HAP-1 (cell line): ENCODE results near the gene SLC25A36.
"Not testable (repeated sequence)": the region's sequence is repeated elsewhere in the genome, so short reads cannot be mapped to it uniquely, and the experiment has no call there.

Source experiments
- DNase-seq, 2 experiments: peaks; one replicate each; pipeline ENCODE4 v3.0.0-alpha.2; 2016 to 2020; ENCODE audit warnings: low spot score in 2 of 2
- H3K27me3 ChIP-seq: fragments of 250-450 bp; sonication (Bioruptor Pico); 2 replicates; pipeline ENCODE4 v1.5.1; 2020; ENCODE audit warnings: low read depth, mild to moderate bottlenecking, moderate library complexity
- H3K36me3 ChIP-seq: fragments of 250-450 bp; sonication (Bioruptor Pico); replicated peaks from 2 replicates; pipeline ENCODE4 v1.5.1; 2020; ENCODE audit warnings: mild to moderate bottlenecking
- H3K4me1 ChIP-seq: fragments of 250-450 bp; sonication (Bioruptor Pico); 2 replicates; pipeline ENCODE4 v1.5.1; 2020; ENCODE audit warnings: mild to moderate bottlenecking
- H3K4me3 ChIP-seq: fragments of 250-450 bp; sonication (Bioruptor Pico); 2 replicates; pipeline ENCODE4 v1.5.1; 2020; ENCODE audit warnings: mild to moderate bottlenecking, moderate library complexity
- H3K9me3 ChIP-seq: fragments of 250-450 bp; sonication (Bioruptor Pico); 2 replicates; pipeline ENCODE4 v1.5.1; 2020; ENCODE audit warnings: mild to moderate bottlenecking, moderate library complexity
- in situ Hi-C: fragments of 300-500 bp; cut with MboI; formaldehyde crosslinking; loops from 3 replicates; pipeline ENCODE4 v1.14.3; 2020; ENCODE audit warnings: low sequenced_read_pairs, inconsistent platforms, mixed read lengths

The SLC25A36 gene

DNA sequence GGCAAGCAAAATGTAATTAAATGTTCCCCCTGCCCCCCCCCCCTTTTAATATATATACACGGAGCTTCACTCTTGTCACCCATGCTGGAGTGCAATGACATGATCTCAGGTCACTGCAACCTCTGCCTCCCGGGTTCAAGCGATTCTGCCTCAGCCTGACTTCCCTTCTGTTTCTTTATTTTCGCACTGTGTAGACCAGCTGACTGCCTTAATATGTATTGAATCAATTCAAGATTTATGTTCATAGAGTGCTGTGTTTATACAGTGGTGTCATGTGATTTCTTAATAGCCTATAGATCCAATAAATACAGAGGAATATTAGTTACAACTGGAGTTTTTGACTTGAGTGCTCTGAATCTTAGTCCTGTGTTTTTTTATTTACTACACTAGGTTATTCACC, 39.0 kb downstream of the SLC25A36 start:
- no peak overlapping the region for H3K4me3 ChIP-seq
- no peaks in the 10 kb centered on the region for H3K27me3 ChIP-seq
- DNase-seq: no peak
- in situ Hi-C loops: no loop called here
- no peaks in the 10 kb centered on the region for H3K9me3 ChIP-seq
- H3K4me1 ChIP-seq: no peaks in the 10 kb centered on the region
- peaks cover 13% of the 10 kb centered on the region for H3K36me3 ChIP-seq

DNA sequence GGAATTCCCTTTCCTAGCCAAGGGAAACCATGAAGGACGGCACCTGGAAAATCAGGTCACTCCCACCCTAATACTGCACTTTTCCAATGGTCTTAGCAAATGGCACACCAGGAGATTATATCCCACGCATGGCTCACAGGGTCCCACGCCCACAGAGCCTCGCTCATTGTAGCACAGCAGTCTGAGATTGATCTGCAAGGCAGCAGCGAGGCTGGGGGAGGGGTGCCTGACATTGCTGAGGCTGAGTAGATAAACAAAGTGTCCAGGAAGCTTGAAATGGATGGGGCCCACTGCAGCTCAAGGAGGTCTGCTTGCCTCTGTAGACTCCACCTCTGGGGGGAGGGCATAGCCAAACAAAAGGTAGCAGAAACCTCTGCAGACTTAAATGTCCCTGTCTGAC, 46.2 kb downstream of the SLC25A36 start:
- H3K4me1 ChIP-seq, H3K27me3 ChIP-seq, in situ Hi-C loops, H3K9me3 ChIP-seq, H3K36me3 ChIP-seq, H3K4me3 ChIP-seq, DNase-seq: not testable (repeated sequence)

DNA sequence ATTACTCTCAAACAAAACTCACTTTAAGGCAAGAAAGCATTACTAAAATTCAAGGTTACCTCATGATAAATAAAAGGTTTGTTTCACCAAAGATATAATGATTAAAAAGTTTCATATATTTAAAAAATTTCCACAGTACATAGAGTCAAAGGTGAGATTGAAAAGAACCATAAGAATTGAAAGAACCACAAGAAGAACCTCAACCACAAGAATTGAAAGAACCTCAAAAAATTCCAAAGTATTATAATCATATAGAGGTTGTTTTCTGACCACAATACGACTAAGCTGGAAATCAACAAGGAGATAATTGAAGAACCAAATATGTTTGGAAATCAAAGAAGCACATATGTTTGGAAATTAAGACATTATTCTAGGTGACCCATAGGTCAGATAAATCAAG, 52.7 kb downstream of the SLC25A36 start:
- in situ Hi-C loops: no loop called here

DNA sequence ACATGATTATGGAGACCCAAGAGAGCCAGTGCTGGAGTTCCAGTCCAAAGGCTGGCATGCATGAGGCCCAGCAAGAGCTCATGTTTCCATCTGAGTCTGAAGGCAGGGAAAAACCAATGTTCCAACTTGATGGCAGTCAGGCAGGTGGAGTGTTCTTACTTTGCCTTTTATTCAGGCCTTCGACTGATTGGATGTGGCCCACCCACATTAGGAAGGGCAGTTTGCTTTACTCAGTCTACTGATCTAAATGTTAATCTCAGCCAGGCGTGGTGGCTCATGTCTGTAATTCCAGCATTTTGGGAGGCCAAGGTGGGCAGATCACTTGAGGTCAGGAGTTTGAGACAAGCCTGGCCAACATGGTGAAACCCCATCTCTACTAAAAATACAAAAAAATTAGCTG, 53.2 kb downstream of the SLC25A36 start:
- not testable (repeated sequence) for H3K4me1 ChIP-seq, H3K4me3 ChIP-seq, DNase-seq, H3K9me3 ChIP-seq, H3K27me3 ChIP-seq, H3K36me3 ChIP-seq
- in situ Hi-C loops: loop anchor here (5.0 kb wide), 1 partner anchor 197 kb away; no protein-coding TSS in a partner anchor

More for the DNA sequence above, 52.7 kb downstream of the SLC25A36 start:
- DNase-seq: no peak
- Histone ChIP-seq H3K27me3 (no peaks in the 10 kb centered on the region), H3K4me3 (no peak overlapping the region), H3K36me3 (no peaks in the 10 kb centered on the region), H3K4me1 (no peaks in the 10 kb centered on the region), H3K9me3 (no peaks in the 10 kb centered on the region)

DNA sequence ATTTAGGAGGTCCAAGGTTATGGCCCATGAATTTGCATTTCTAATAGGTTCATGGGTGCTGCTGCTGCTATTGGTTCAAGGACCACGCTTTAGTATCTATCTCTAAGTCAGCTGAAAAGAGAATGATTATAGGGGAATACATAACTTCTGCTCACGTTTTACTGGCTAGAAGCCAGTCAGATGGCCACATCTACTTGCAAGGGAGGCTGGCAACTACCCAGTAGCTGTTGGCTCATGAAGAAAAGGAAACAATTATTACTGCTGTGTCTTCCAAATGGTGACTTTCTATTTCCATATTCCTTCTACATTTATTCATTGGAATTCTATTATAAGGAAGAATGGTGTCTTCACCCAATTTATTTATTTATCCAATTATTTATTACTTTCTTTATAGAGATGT, 54.2 kb downstream of the SLC25A36 start:
- H3K27me3 ChIP-seq: no peaks in the 10 kb centered on the region
- H3K4me1 ChIP-seq: no peaks in the 10 kb centered on the region
- in situ Hi-C loops: loop anchor here (5.0 kb wide), 1 partner anchor 196 kb away; no protein-coding TSS in a partner anchor
- no peaks in the 10 kb centered on the region for H3K36me3 ChIP-seq
- DNase-seq: no peak
- no peaks in the 10 kb centered on the region for H3K9me3 ChIP-seq
- no peak overlapping the region for H3K4me3 ChIP-seq

DNA sequence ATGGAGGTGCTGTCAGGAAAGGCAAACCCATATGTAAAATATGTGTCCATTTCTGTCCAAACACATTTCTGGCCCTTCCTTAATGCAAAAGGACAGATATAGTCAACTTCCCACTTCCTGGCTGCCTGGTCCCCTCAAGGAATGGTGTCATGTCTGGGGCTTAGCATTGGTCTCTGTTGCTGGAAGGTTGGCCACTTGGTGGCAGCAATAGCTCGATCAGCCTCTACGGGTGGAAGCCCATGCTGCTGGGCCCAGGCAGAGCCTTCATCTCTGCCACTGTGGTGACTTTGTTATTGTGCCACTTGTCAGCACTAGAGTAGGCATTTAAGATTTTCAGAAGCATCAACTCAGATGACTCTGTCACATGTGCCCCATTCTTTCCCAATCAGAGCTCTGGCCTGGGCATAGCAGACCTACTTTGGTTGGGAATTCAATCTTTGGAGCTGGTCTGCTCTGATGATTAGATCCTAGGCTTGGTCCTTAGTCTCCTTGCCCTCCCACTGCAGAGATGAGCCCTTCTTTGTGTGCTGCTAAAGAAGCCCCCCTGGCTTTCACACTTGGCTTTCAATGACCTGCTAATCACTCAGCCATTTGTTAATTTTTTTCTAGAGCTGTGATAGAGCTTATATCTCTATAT, 58.5 kb downstream of the SLC25A36 start:
- Histone ChIP-seq H3K9me3 (no peaks in the 10 kb centered on the region), H3K36me3 (no peaks in the 10 kb centered on the region), H3K4me1 (no peaks in the 10 kb centered on the region; the same call in 1 of the 2 replicates), H3K27me3 (no peaks in the 10 kb centered on the region), H3K4me3 (no peak overlapping the region)
- in situ Hi-C loops: loop anchor here (25.0 kb wide), 1 partner anchor 112 kb away; no protein-coding TSS in a partner anchor
- peak; percentile 44 to 70 for DNase-seq

DNA sequence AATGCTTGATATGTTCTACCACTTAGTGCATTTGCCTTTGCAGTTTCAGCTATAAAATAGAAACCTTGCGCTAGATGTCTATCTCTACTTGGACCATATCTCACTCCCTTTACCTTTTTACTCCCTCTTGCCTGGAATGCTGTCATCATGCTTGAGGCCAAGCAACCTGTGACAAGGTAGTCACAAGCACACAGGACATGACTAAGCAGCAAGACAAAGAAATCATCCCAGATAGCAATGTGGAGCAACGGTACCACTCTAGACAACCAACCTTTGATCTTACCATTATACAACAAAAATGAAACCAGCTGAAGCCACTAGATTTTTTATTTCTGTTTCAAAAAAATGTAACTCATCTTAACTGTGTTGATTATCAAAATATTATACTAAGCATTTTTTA, 59.0 kb downstream of the SLC25A36 start:
- DNase-seq: no peak
- no peaks in the 10 kb centered on the region; the same call in 1 of the 2 replicates for H3K4me1 ChIP-seq
- H3K9me3 ChIP-seq: no peaks in the 10 kb centered on the region
- in situ Hi-C loops: loop anchor here (25.0 kb wide), 1 partner anchor 112 kb away; no protein-coding TSS in a partner anchor
- H3K36me3 ChIP-seq: no peaks in the 10 kb centered on the region
- H3K27me3 ChIP-seq: no peaks in the 10 kb centered on the region
- H3K4me3 ChIP-seq: no peak overlapping the region

DNA sequence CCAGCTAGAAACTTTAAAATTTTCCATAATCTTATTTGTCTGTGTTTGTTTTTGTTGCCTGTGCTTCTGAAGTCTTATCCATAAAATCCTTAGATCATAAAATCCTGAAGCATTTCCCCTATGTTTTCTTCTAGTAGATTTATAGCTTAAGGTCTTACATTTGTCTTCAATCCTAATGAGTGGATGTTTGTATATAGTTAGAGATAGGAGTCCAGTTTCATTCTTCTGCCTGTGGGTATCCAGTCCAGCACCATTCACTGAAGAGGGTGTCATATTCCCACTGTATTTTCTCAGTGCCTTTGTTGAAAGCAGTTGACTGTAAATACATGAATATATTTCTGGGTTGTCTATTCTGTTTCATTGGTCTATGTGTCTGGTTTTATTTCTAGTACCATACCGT, 64.7 kb downstream of the SLC25A36 start:
- Histone ChIP-seq H3K4me3 (no peak overlapping the region), H3K36me3 (no peaks in the 10 kb centered on the region), H3K4me1 (no peaks in the 10 kb centered on the region; the same call in 1 of the 2 replicates), H3K9me3 (no peaks in the 10 kb centered on the region), H3K27me3 (no peaks in the 10 kb centered on the region)
- DNase-seq: no peak
- in situ Hi-C loops: loop anchor here (25.0 kb wide), 1 partner anchor 106 kb away; no protein-coding TSS in a partner anchor

DNA sequence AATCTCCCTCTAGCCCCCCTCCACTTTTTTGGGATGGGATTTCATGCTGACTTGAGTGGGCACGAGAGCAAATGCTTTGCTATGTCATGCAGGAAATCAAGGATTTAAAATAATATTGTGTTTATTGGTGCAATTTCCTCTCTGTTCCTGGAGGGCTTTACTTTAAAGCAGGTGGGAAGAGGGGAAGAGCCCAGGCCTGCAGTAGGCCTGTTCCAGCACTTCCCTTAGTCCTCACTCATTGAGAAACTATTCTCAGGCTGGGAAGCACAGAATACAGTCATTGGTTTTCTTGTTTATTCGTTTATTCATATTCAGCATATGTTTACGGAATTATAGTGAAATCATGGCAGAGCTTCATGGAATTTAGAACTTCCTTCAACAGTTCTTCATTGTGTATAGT, 67.9 kb downstream of the SLC25A36 start:
- no peak overlapping the region for H3K4me3 ChIP-seq
- H3K9me3 ChIP-seq: no peaks in the 10 kb centered on the region
- in situ Hi-C loops: loop anchor here (25.0 kb wide), 1 partner anchor 103 kb away; no protein-coding TSS in a partner anchor
- no peaks in the 10 kb centered on the region for H3K36me3 ChIP-seq
- H3K4me1 ChIP-seq: no peaks in the 10 kb centered on the region; the same call in 1 of the 2 replicates
- H3K27me3 ChIP-seq: no peaks in the 10 kb centered on the region
- DNase-seq: no peak

DNA sequence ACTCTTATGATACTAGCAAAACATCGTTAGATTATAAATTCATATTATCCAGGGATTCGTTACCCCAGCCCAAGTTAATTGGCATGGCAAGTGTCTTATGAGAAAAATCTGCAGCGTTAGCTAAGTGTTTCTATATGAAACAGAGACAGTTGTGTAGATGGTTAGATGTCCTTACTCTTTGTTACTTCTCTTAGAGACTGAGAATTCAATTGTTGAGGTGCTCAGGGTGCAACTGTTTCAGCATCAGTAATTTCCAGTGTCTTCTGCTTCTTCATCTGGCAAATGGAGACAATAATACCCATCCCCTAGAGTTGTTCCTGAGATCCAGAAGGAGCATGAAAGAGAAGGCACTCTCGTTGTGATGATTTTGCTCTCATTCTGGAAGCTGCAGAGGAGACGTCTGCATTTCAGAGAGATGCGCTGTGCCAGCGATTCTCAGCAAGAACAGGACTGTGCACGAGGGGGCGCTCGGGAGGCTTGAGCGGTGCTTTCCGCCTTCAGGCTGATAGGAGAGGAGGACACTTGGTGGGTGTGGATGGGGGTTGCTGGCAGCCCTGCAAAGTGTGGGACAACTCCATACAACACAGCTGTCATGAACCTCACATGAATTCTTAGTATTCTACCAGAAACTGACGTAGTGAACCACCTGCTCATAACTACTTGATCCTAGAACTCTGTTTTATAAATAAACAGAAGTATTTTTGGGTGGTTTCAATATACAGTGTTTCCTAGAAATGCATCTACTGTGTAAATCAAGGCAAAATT, 69.8 kb downstream of the SLC25A36 start:
- no peaks in the 10 kb centered on the region for H3K36me3 ChIP-seq
- H3K4me3 ChIP-seq: no peak overlapping the region
- no peaks in the 10 kb centered on the region for H3K9me3 ChIP-seq
- no peaks in the 10 kb centered on the region for H3K27me3 ChIP-seq
- in situ Hi-C loops: loop anchor here (25.0 kb wide), 1 partner anchor 101 kb away; no protein-coding TSS in a partner anchor
- H3K4me1 ChIP-seq: no peaks in the 10 kb centered on the region
- DNase-seq: peak; percentile 65 to 92

DNA sequence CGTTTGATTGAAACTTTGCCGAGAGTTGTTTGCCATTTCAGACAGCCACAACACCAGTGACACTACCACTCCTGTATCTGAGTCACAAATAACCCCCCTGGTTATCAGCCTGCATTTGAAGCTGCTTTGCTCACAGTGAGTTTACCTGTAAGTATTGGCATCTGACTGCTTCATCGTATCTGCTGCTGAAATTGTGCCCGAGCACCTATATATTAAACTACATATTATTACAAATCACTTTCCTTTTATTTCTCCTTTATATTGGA, 70.3 kb downstream of the SLC25A36 start:
- in situ Hi-C loops: loop anchor here (25.0 kb wide), 1 partner anchor 100 kb away; no protein-coding TSS in a partner anchor
- Histone ChIP-seq H3K4me1 (no peaks in the 10 kb centered on the region), H3K36me3 (no peaks in the 10 kb centered on the region), H3K4me3 (no peak overlapping the region), H3K27me3 (no peaks in the 10 kb centered on the region), H3K9me3 (no peaks in the 10 kb centered on the region)
- DNase-seq: no peak

DNA sequence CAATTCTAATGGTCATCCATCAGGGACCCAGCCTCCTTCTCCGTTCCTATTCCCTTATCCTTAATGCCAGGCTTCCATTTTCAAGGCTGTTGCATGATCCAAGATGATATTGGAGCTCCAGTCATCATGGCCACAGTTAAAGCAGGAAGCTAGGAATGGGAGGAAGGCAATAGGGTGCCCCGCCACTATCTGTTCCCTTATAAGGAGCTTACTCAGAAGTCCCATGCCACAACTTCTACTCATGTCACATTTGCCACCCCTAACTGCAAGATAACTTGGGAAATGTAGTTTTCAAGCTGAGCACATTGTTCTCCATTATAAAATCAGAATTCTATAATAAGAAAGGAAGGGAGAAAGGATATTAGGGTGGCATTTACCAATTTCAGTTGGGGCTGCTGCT, 70.9 kb downstream of the SLC25A36 start:
- no peaks in the 10 kb centered on the region for H3K27me3 ChIP-seq
- in situ Hi-C loops: loop anchor here (25.0 kb wide), 1 partner anchor 100 kb away; no protein-coding TSS in a partner anchor
- no peaks in the 10 kb centered on the region for H3K9me3 ChIP-seq

DNA sequence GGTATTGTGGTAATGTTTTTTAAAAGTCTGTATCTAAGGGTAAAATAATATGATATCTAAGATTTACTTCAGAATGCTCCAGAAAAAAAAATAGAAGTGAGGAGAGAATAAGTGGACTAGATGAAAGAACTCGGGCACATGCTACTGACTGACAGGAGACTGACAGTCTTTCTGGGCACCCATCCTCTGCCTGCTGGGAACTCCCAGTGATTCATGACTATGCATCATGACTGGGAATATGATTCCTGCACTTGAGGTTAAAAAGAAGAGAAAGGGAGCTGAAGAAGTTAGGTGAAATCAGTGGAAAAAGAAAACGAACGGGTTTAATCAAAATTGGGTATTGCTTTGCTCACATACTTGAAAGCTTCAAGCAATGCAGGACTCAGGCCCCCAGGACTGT, 73.8 kb downstream of the SLC25A36 start:
- in situ Hi-C loops: loop anchor here (25.0 kb wide), 1 partner anchor 97 kb away; no protein-coding TSS in a partner anchor

More for the DNA sequence above, 70.9 kb downstream of the SLC25A36 start:
- Histone ChIP-seq H3K4me1 (no peaks in the 10 kb centered on the region), H3K36me3 (no peaks in the 10 kb centered on the region), H3K4me3 (no peak overlapping the region)
- no peak for DNase-seq

More for the DNA sequence above, 73.8 kb downstream of the SLC25A36 start:
- Histone ChIP-seq H3K4me3 (no peak overlapping the region), H3K27me3 (no peaks in the 10 kb centered on the region), H3K36me3 (no peaks in the 10 kb centered on the region), H3K9me3 (no peaks in the 10 kb centered on the region), H3K4me1 (no peaks in the 10 kb centered on the region)
- DNase-seq: no peak
